Activated CD4-positive, alpha-beta T cell treated with anti-CD3 and anti-CD28 coated beads, Interleukin-2, amount 50 U/mL, for 1 hour (primary cell): ENCODE data around the gene TRERF1.
"Not testable (repeated sequence)": the region's sequence is repeated elsewhere in the genome, so short reads cannot be mapped to it uniquely, and the experiment has no call there.

Source experiments
- DNase-seq: peaks from one replicate; pipeline ENCODE4 v3.0.0-alpha.2; 2020

The TRERF1 gene

GRCh38 chr6:42216495-42216894 is 235.2 kb downstream of the TRERF1 start:
- DNase-seq = not testable (repeated sequence)

DNA sequence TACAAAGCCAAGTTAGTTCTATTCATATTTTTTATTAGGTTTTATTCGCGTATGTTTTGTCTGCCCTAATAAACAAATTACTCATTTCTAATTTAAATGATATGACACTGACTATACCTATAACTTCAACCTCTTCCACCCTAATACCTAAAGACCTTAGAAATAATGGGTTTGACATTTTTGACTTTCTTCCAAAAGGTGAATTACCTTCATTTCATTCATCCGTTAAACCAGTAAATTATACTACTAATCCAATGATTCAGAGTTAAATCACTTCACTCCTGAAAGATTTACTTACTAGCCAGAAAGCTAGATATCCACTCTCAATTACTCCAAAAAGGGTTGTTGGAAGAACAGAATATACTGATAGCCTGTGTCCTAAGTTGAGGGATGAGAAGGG is 239.3 kb downstream of the TRERF1 start:
- DNase-seq = no peak

DNA sequence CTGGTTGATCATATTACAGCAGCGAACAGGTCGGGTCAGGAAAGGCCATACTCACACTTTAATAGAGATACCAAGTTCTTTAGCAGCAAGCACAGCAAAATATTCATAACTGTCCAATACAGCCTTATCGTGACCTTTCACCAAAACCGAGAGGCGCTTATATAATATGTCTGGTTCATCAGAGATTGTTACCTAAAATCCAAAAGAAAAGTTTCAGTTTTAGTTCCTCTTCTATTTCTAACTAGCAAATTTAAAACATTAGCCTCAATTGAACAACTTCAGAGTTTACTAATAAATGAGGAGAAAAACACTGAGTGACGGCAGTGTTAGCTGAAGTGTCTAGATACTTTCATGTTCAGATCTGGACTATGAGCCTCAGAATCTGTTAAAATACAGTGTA is 240.0 kb downstream of the TRERF1 start:
- no peak for DNase-seq

DNA sequence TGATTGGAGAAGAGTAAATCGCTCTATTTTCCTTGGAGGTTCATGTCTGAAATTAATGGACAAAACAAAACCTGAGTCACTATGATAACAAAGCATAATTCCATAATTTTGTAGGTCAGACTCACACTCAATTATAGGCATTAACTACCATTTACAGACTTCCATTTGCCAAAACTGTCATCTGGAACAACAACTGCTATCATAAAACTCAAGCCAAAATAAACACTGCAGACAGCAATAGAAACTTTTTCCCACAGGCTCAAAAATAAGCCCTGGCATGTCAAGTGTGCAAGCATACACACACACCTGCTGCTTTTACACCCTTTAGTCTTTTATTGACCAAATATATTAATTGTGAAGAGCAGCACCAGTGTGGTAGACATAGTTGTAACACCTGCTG is 241.2 kb downstream of the TRERF1 start:
- no peak for DNase-seq

DNA sequence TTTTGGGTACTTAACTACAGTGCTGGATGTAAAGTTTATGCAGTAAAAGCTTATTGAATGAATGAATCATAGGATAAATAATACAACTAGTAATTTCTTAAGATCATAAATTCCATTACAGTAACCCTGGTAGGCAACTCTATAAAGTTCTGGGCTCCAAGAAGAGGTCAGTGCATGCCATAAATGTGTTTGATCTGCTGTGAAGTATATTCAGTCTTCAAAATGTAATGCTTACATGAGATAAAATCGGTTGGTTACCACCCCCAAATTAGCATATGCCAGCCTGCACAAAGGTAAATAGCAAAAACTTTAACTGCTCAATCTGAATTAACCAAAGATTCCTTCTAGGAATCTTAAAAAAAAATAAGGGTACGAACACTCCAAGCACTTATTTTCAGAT is 244.2 kb downstream of the TRERF1 start:
- DNase-seq = not testable (repeated sequence)

GRCh38 chr6:42204768-42205282 is 246.9 kb downstream of the TRERF1 start:
- DNase-seq = no peak

- no peak for DNase-seq
Measured at GRCh38 chr6:42203183-42203582, 248.5 kb downstream of the TRERF1 start.

DNA sequence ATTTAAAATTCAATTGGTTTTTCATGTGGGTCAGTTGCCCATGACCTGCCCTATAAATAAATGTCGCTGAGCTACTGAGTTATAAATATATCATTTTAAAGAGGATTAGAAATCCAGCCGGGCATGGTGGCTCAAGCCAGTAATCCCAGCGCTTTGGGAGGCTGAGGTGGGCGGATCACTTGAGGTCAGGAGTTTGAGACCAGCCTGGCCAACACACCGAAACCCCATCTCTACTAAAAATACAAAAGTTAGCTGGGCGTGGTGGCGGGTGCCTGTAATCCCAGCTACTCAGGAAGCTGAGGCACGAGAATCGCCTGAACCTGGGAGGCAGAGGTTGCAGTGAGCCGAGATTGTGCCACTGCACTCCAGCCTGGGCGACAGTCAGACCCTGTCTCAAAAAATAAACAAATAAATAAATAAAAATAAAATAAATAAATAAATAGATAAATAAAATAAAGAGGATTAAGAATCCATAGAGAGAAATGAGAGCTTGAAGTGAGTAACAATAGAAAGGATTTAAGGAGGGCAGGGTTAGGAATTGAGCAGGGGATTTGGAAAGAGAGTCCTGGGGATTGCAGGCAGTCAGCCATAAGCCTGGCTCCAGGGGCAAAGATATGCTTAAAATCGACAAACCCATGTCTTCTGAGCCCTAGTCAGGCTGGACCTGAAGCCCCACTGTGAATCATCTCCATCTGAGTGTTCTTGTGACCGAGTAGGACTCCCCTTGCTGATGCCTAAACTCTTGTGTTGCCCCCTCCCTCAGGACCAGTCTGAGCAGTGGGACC is 249.4 kb downstream of the TRERF1 start:
- DNase-seq = not testable (repeated sequence)

GRCh38 chr6:42201382-42201781 is 250.3 kb downstream of the TRERF1 start:
- no peak for DNase-seq

GRCh38 chr6:42200035-42200434 is 251.7 kb downstream of the TRERF1 start:
- DNase-seq = no peak

DNA sequence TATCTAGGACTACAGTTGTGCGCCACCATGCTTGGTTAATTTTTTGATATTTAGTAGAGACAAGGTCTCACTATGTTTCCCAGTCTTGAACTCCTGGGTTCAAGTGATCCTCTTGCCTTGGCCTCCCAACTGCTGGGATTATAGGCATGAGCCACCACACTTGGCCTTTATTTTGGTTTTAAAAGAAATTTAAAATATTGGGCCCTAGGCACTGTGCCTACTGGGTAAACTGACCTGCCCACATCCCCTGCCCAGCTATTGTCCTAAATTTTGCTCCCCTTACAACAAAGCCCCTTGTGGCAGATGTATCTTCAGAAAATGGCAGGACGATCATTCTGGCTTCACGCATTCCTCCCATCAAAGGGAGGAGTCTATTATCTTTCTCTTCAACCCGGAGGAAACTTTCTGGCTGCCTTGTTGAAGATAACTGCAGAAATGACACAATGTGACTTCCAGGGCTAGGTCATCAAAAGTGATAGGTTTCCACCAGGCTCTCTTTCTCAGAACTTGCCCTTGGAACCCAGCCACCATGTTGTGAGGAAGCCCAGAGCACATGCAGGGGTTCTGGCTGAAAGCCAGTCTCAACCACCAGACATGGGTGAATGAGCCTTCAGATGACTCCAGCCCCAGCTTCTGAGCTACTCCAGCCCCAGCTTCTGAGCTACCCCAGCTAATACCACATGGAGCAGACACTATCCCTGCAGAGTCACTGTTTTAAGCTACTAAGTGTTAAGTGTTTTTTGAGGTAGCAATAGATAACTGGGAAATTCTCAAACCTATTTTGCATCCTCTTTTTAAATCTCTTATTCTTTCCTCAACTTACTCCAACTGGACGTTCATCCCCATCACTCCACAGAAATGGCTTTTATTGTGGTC is 252.4 kb downstream of the TRERF1 start:
- DNase-seq = no peak

DNA sequence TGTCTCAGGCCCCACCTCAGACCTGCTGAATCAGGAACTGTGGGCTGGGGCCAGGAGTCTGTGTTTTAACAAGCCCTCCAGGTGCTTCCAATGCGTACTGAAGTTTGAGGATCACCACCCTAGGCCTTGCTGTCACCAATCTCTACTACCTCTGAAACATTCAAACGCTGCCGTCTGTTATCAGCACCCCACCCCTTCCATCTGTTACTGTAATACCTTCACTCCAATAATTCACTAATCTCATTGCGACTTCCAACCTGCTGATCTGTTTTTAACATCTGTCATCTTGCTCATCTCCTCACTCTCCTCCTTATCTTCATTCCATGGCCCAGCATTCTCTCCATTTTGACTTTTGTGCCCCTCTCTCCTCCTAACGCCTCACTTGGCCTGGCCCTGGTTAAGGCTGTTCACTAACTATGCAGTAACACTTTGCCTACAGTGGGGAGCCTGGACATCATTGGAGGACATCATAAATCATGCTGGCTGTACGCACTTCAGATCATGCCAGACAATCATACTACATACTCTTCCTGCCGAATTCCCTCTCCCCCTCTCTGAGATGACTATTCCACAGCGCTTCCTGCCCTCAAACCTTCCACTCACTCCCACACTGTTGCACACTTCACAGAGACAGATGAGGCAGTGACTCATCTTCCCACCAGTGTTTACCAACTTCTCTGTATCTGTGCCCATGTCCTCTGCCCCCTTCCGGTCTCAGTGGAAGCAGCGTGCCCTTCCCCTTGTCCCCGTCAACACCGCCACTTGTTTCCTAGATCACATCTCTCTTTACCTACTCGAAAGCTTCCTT is 254.0 kb downstream of the TRERF1 start:
- no peak for DNase-seq

DNA sequence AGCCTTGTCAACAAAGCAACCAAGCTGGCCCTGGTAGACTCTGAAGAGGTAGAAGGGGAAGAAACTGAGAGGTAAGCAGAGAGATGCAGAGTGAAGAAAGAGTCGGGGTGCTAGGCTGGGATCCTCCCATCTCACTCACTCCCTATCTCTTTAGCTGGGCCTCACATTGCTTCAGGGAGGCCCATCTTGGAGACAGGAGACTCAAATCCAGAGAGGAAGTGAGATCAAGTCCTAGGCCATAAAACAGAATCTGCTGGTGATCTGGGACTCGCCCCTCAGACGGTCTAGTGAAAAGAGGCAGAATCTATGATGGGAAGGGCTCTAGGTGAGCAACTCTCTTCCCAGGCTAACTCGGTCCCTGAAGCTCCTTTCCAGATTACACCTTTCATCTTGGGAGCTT is 256.3 kb downstream of the TRERF1 start:
- DNase-seq = no peak

DNA sequence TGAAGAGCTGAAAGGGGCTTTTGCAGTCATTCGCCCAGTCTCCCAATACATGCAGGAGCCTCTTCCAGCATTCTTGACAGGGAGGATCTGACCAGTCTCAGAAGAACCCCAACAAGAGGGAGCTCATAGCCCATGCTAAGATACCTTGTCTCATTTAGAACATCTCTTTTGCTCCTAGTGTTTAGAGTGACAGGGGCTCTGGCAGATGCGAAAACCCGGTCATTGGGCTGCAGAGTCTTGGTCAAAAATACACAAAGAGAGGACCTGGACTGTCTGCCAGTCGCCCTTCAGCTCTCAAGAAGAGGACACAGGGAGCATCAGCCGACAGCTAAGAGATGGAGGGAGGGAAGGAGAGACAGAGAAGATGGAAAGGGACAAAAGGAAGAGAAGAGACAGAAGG is 257.7 kb downstream of the TRERF1 start:
- no peak for DNase-seq

DNA sequence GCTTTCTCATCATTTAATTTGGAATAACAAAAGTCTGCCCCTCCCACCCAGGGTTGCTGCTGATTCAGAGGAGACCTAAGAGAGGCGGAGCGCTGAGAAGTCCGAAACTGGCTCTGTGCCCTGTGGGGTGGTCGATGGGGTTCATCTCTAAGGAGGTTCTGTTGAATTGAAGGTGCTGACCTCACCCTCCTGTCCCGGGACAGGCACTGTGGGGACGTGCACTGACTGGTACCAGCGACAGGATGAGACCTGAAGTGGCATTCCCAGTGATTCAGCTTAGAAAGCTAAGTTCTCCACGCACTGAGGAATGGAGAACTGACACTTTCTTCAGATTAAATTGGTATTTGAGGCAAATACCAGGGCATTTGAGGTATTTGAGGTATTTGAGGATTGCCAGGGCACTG is 258.2 kb downstream of the TRERF1 start:
- DNase-seq = no peak

GRCh38 chr6:42192385-42192784 is 259.3 kb downstream of the TRERF1 start:
- not testable (repeated sequence) for DNase-seq

DNA sequence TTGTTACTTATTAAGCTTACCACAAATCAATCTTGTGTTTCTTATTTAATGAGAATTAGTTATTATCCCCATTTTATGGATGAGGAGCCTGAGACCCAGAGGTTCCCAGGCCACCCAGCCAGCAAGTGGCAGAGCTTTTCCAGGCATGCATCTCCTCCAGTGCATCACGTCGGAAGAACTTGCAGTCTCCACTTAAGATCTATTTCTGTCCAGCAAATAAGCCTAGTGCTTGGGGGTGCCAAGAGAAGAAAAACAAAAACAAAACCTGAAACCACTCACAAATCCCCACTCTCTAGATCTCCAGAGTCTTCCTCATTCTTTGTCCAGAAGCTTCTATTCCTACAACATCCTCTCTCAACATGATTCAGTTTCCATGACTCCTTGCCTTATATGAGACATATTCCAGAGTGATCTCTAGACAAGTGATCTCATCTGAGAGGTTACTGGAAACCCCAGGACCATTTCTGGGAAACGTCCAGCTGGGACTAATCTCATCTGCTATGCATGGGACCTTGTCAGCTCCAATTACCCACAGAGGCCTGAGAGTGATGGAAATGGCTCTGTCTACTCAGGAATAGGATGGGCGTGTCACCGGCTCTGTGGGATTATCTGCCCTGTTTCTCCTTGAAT is 261.1 kb downstream of the TRERF1 start:
- no peak for DNase-seq

- DNase-seq = no peak
Measured at GRCh38 chr6:42188406-42188805, 263.3 kb downstream of the TRERF1 start.

GRCh38 chr6:42185597-42185996 is 266.1 kb downstream of the TRERF1 start:
- no peak for DNase-seq

GRCh38 chr6:42184475-42184874 is 267.3 kb downstream of the TRERF1 start:
- DNase-seq = no peak

GRCh38 chr6:42182101-42182500 is 269.6 kb downstream of the TRERF1 start:
- DNase-seq = no peak

- no peak for DNase-seq
Measured at GRCh38 chr6:42179945-42180313, 271.8 kb downstream of the TRERF1 start.
